Right atrium auricular region (tissue), 2 donors: ENCODE measurements around the gene ABI3BP. TPM values are rescaled to one million over a fixed set of nuclear protein-coding genes. Genes with fewer than 3 reads are reported as not detected.
A peak's percentile ranks its signal among the peaks of the same experiment; 100 is the strongest.

Experiments used
- DNase-seq: peaks from one replicate; pipeline ENCODE4 v3.0.0-alpha.2; 2019; ENCODE audit warnings: low spot score
- H3K27ac ChIP-seq, 2 donors: fragments of 200-600 bp; sonication (generic); 1 replicate in 1 of 2; 2 replicates in 1 of 2; pipeline ENCODE4 v1.5.1; 2016 to 2019
- H3K27me3 ChIP-seq, 2 donors: fragments of 200-600 bp; sonication (generic); one replicate each; pipeline versions ENCODE4 v1.5.1 to v1.6.0; 2017 to 2019
- H3K36me3 ChIP-seq: fragments of 200-600 bp; sonication (generic); one replicate; pipeline ENCODE4 v1.5.1; 2016
- H3K4me1 ChIP-seq, 2 donors: fragments of 200-600 bp; sonication (generic); one replicate each; pipeline versions ENCODE4 v1.5.1 to v1.6.0; 2017 to 2019
- H3K4me3 ChIP-seq, 2 donors: fragments of 200-600 bp; sonication (generic); 1 replicate in 1 of 2; 2 replicates in 1 of 2; pipeline ENCODE4 v1.5.1; 2017 to 2019; ENCODE audit warnings: mild to moderate bottlenecking in 1 of 2, moderate library complexity in 1 of 2
- H3K9me3 ChIP-seq, 2 donors: fragments of 200-600 bp; sonication (generic); one replicate each; pipeline ENCODE4 v1.5.1; 2019
- total RNA-seq, 2 donors: library from RNA; depleted of rRNA; stranded (reverse); fragments of >200 nt; gene quantifications; one replicate each; pipeline ENCODE4 v1.1.0, GENCODE V29; 2016
- TF ChIP-seq, protein P1 (sequence below), 2 donors: fragments of 200-600 bp; sonication (generic); IDR thresholded peaks; one replicate each; pipeline ENCODE4 v1.5.1; 2019; ENCODE audit warnings: antibody characterized with exemption in 2 of 2

The ABI3BP gene
- total RNA-seq, 2 donors from 2014 or later = 46.7 to 56.3 TPM

DNA sequence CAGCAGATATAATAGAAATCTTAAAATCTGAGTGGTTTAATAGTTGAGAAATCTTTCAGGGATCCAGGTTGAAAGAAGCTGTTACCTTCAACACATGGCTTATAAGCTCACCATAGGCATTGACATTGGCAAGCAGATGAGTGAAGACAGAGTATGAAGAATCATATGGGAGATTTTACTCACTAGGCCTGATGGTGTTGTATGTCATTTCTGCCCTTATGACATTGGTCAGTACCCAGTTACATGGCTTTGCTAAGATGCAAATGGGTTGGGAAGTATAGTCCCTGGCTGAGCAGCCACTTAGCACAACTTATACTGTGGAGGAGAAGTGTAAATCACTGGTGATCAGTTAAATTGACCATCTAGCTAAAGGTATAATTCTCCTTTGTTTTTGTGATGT lies 278.0 kb downstream of the ABI3BP start:
- Histone ChIP-seq H3K9me3 (no peaks in the 10 kb centered on the region), H3K36me3 (peaks cover 38% of the 10 kb centered on the region), H3K27me3 (no peaks in the 10 kb centered on the region), H3K27ac (no peak overlapping the region), H3K4me1 (peaks cover 0 to 51% of the 10 kb centered on the region in 2 donors), H3K4me3 (no peak overlapping the region)
- TF ChIP-seq, protein P1, sequence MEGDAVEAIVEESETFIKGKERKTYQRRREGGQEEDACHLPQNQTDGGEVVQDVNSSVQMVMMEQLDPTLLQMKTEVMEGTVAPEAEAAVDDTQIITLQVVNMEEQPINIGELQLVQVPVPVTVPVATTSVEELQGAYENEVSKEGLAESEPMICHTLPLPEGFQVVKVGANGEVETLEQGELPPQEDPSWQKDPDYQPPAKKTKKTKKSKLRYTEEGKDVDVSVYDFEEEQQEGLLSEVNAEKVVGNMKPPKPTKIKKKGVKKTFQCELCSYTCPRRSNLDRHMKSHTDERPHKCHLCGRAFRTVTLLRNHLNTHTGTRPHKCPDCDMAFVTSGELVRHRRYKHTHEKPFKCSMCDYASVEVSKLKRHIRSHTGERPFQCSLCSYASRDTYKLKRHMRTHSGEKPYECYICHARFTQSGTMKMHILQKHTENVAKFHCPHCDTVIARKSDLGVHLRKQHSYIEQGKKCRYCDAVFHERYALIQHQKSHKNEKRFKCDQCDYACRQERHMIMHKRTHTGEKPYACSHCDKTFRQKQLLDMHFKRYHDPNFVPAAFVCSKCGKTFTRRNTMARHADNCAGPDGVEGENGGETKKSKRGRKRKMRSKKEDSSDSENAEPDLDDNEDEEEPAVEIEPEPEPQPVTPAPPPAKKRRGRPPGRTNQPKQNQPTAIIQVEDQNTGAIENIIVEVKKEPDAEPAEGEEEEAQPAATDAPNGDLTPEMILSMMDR (IDR thresholded peaks at IDR 0.05) = no peak
- DNase-seq = no peak

GRCh38 chr3:100710261-100710968 lies 282.8 kb downstream of the ABI3BP start:
- TF ChIP-seq, protein P1 (IDR thresholded peaks at IDR 0.05) = peak in 1 of 2 donors; percentile 12
- H3K4me1 ChIP-seq = peaks cover 0 to 42% of the 10 kb centered on the region in 2 donors
- H3K4me3 ChIP-seq = peak overlapping the region; percentile 86 to 89
- no peak for DNase-seq
- H3K27ac ChIP-seq = peak overlapping the region; percentile 95 to 99
- H3K9me3 ChIP-seq = no peaks in the 10 kb centered on the region
- H3K27me3 ChIP-seq = no peaks in the 10 kb centered on the region
- peaks cover 20% of the 10 kb centered on the region for H3K36me3 ChIP-seq

GRCh38 chr3:100709842-100710260 lies 283.4 kb downstream of the ABI3BP start:
- Histone ChIP-seq H3K36me3 (peaks cover 14% of the 10 kb centered on the region), H3K4me3 (peak overlapping the region; percentile 86 to 89), H3K9me3 (no peaks in the 10 kb centered on the region), H3K27ac (peak overlapping the region; percentile 95 to 99), H3K27me3 (no peaks in the 10 kb centered on the region), H3K4me1 (peaks cover 0 to 36% of the 10 kb centered on the region in 2 donors)
- TF ChIP-seq, protein P1 (IDR thresholded peaks at IDR 0.05) = no peak
- DNase-seq = no peak

- TF ChIP-seq, protein P1 (IDR thresholded peaks at IDR 0.05) = no peak
- Histone ChIP-seq H3K4me3 (peak within 1 kb of the TSS; percentile 86 to 89), H3K9me3 (no peaks in the 10 kb centered on the region), H3K36me3 (peaks cover 8% of the 10 kb centered on the region), H3K4me1 (peaks cover 0 to 35% of the 10 kb centered on the region in 2 donors), H3K27ac (peak within 1 kb of the TSS; percentile 95 to 99), H3K27me3 (no peaks in the 10 kb centered on the region)
- DNase-seq = peak; percentile 99
Observed at GRCh38 chr3:100708989-100709841, 284.0 kb downstream of the ABI3BP start, which contains the start of gene TFG. Gene TFG (plus strand): TSS chr3:100709494. CDS start chr3:100713686, 4,192 bp downstream.

DNA sequence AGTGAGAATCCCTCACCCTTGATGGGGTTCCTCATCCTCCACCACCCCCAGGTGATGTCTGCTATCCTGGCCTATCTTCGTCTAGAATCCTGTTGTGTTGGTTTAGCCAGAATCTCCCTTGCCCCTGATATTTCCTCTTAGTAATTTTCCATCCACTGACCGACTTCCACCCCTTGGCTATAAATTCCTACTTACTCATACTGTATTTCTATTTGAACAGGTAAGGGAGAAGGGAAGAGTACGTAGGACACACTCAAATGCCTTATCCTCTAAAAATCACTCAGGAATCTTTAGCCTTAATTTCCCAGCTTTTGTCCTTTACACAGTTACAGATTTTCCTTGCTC lies 284.6 kb downstream of the ABI3BP start:
- no peaks in the 10 kb centered on the region for H3K9me3 ChIP-seq

More for the DNA sequence above, 284.6 kb downstream of the ABI3BP start:
- TF ChIP-seq, protein P1 (IDR thresholded peaks at IDR 0.05) = no peak
- DNase-seq = no peak
- Histone ChIP-seq H3K4me3 (peak overlapping the region; percentile 86 to 89), H3K27ac (peak overlapping the region; percentile 95 to 99), H3K36me3 (peaks cover 2% of the 10 kb centered on the region), H3K4me1 (peaks cover 0 to 35% of the 10 kb centered on the region in 2 donors), H3K27me3 (no peaks in the 10 kb centered on the region)
